KMS-11 (cell line): ENCODE data around the gene PHF21B.

Experiments used
- H2AFZ ChIP-seq: fragments of 200-600 bp; sonication (generic); 2 replicates; pipeline ENCODE4 v1.6.1; 2016; ENCODE audit warnings: antibody characterized with exemption, mixed run types, low read depth
- H3K27ac ChIP-seq: fragments of 200-600 bp; sonication (generic); 2 replicates; pipeline ENCODE4 v1.6.1; 2016; ENCODE audit warnings: mild to moderate bottlenecking, mixed run types
- H3K27me3 ChIP-seq: fragments of 200-600 bp; sonication (generic); 2 replicates; pipeline ENCODE4 v1.6.1; 2017; ENCODE audit warnings: mild to moderate bottlenecking, low read depth, mixed run types, moderate library complexity; ENCODE audit not compliant: insufficient read depth
- H3K36me3 ChIP-seq: fragments of 200-600 bp; sonication (generic); 2 replicates; pipeline ENCODE4 v1.6.1; 2017; ENCODE audit warnings: mild to moderate bottlenecking, mixed run types; ENCODE audit not compliant: insufficient read depth
- H3K4me1 ChIP-seq: fragments of 200-600 bp; sonication (generic); 2 replicates; pipeline ENCODE4 v1.6.1; 2016; ENCODE audit warnings: mild to moderate bottlenecking, low read depth, mixed run types; ENCODE audit not compliant: poor library complexity, severe bottlenecking
- H3K4me2 ChIP-seq: fragments of 200-600 bp; sonication (generic); 2 replicates; pipeline ENCODE4 v1.7.0; 2016; ENCODE audit warnings: mild to moderate bottlenecking, mixed run types
- H3K4me3 ChIP-seq: fragments of 200-600 bp; sonication (generic); IDR thresholded peaks from 2 replicates; pipeline ENCODE4 v1.6.1; 2017; ENCODE audit warnings: low read depth, low read length, mixed read lengths; ENCODE audit not compliant: insufficient read depth
- H3K79me2 ChIP-seq: fragments of 200-600 bp; sonication (generic); 2 replicates; pipeline ENCODE4 v1.6.1; 2016; ENCODE audit warnings: low read depth, mixed run types; ENCODE audit not compliant: insufficient read depth
- H3K9ac ChIP-seq: fragments of 200-600 bp; sonication (generic); 2 replicates; pipeline ENCODE4 v1.6.1; 2016; ENCODE audit warnings: mild to moderate bottlenecking, mixed run types
- H4K20me1 ChIP-seq: fragments of 200-600 bp; sonication (generic); 2 replicates; pipeline ENCODE4 v1.6.1; 2016; ENCODE audit warnings: mild to moderate bottlenecking, mixed run types; ENCODE audit not compliant: insufficient read depth
- TF ChIP-seq, protein P1 (sequence below): fragments of 200-600 bp; sonication (generic); conservative IDR thresholded peaks from 2 replicates; pipeline ENCODE4 v1.6.1; 2017; ENCODE audit warnings: low read depth, mild to moderate bottlenecking, antibody characterized with exemption, low read length, moderate library complexity, mixed read lengths

Gene PHF21B

DNA sequence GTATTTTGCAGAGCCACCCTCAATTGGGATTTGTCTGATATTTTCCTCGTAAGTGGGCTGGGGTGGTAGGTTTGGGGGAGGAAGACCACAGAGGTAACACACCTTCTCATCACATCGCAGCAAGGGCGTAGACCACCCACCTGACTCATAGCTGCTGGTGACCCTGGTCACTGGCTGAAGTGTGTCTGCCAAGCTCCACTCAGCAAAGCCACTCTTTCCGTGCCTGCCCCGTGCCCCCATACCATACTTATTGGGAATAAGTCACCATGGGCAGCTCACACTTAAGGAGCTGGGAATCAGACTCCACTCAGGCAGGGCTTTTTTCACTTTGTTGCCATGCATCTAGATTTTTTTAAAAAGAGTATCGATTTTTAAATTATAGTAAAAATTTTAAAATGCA, 111.6 kb downstream of the PHF21B start:
- no peaks in the 10 kb centered on the region for H3K4me1 ChIP-seq
- H2AFZ ChIP-seq, result no peak overlapping the region
- H3K4me3 ChIP-seq, result no peak overlapping the region
- no peaks in the 10 kb centered on the region for H3K79me2 ChIP-seq
- no peaks in the 10 kb centered on the region; the same call in 1 of the 2 replicates for H3K27me3 ChIP-seq
- H4K20me1 ChIP-seq, result no peaks in the 10 kb centered on the region
- no peaks in the 10 kb centered on the region for H3K36me3 ChIP-seq
- TF ChIP-seq, protein P1, sequence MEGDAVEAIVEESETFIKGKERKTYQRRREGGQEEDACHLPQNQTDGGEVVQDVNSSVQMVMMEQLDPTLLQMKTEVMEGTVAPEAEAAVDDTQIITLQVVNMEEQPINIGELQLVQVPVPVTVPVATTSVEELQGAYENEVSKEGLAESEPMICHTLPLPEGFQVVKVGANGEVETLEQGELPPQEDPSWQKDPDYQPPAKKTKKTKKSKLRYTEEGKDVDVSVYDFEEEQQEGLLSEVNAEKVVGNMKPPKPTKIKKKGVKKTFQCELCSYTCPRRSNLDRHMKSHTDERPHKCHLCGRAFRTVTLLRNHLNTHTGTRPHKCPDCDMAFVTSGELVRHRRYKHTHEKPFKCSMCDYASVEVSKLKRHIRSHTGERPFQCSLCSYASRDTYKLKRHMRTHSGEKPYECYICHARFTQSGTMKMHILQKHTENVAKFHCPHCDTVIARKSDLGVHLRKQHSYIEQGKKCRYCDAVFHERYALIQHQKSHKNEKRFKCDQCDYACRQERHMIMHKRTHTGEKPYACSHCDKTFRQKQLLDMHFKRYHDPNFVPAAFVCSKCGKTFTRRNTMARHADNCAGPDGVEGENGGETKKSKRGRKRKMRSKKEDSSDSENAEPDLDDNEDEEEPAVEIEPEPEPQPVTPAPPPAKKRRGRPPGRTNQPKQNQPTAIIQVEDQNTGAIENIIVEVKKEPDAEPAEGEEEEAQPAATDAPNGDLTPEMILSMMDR, result no peak
- no peak overlapping the region for H3K27ac ChIP-seq
- no peak overlapping the region for H3K4me2 ChIP-seq
- no peak overlapping the region for H3K9ac ChIP-seq

DNA sequence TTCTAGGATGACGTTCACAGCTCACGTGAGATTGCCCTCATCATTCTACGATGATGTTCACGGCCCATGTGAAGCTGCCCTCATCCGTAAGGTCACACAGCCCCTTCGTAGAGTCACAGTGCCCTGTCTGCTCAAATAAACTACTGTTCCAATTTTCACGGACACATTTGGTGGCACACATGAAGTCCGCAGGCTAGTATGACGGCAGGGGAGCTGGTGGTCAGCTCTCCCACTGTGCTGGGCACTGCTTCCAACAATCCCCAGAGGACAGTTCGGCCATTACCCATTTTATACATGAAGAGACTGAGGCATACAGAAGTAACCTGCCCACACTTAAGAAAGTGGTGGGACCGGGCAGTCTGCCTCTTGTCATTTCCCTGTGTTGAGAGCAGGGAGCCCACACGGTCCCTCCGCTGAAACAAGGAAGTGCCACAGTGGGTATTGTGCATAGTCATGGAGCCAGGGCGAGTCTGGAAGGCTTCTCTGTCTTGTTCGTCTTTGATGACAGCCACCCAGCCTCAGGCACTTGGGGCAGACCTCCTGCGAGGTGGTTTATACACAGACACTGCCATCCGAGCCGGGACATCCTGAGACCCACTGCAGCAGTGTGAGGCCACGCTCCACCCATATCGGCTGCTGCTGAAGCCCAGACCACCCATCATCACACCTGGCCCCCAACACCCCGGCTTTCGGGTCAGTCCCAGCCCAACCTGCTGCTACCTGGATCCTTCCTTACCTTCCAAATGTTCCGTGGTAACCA, 114.3 kb downstream of the PHF21B start:
- no peak overlapping the region for H3K4me2 ChIP-seq
- no peaks in the 10 kb centered on the region for H4K20me1 ChIP-seq
- no peaks in the 10 kb centered on the region for H3K79me2 ChIP-seq
- H2AFZ ChIP-seq, result no peak overlapping the region
- H3K4me1 ChIP-seq, result no peaks in the 10 kb centered on the region
- TF ChIP-seq, protein P1, result no peak
- no peaks in the 10 kb centered on the region for H3K36me3 ChIP-seq
- H3K4me3 ChIP-seq, result no peak overlapping the region
- no peak overlapping the region for H3K27ac ChIP-seq
- no peak overlapping the region for H3K9ac ChIP-seq
- H3K27me3 ChIP-seq, result no peaks in the 10 kb centered on the region; the same call in 1 of the 2 replicates

DNA sequence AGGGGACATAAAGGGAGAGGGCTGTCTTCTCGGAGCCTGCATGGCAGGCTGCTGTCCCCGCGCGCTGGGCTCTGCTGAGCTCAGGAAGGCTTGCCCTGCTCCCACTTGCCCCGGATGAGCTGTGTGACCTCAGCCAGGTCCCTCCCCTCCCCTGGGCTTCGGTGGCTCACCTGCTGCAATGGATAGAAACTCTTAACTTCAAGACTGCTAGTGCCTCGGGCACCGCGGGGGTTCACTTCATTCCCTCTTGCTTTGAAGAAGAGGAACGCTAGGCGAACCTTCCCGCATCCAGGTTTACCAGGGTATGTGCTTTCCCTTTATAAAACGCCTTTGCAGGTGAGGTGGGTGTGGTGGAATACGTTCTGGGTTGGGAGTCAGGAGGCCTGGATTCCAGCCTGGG, 115.0 kb downstream of the PHF21B start:
- no peak overlapping the region for H2AFZ ChIP-seq
- H3K4me2 ChIP-seq, result no peak overlapping the region
- H4K20me1 ChIP-seq, result no peaks in the 10 kb centered on the region
- no peak overlapping the region for H3K27ac ChIP-seq
- no peaks in the 10 kb centered on the region; the same call in 1 of the 2 replicates for H3K27me3 ChIP-seq
- H3K4me1 ChIP-seq, result no peaks in the 10 kb centered on the region
- H3K4me3 ChIP-seq, result no peak overlapping the region
- TF ChIP-seq, protein P1, result no peak
- no peaks in the 10 kb centered on the region for H3K79me2 ChIP-seq
- no peak overlapping the region for H3K9ac ChIP-seq
- H3K36me3 ChIP-seq, result no peaks in the 10 kb centered on the region

DNA sequence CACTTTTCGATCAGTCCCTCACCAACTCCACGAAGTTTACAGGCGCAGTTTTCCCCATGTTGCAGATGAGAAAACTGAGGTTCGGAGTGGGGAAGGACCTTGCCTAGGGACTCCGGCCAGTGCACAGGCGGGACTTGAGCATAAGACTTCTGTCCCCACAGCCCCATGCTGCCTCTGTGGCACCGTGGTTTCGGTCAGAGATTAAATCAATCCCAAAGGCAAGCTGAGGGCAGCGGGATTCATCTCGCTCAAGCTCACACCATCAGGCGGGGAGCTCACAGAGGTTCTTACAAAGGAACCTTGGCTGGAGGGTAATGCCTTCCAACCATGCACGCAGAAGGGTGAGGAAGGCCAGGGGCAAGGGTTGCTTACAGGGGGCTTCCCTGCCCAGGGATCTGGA, 115.5 kb downstream of the PHF21B start:
- H3K27me3 ChIP-seq, result no peaks in the 10 kb centered on the region; the same call in 1 of the 2 replicates
- no peak overlapping the region for H3K4me2 ChIP-seq
- no peak overlapping the region for H2AFZ ChIP-seq
- no peaks in the 10 kb centered on the region for H3K4me1 ChIP-seq
- H4K20me1 ChIP-seq, result no peaks in the 10 kb centered on the region
- no peak overlapping the region for H3K4me3 ChIP-seq
- no peaks in the 10 kb centered on the region for H3K36me3 ChIP-seq
- H3K9ac ChIP-seq, result no peak overlapping the region
- no peaks in the 10 kb centered on the region for H3K79me2 ChIP-seq
- no peak overlapping the region for H3K27ac ChIP-seq
- TF ChIP-seq, protein P1, result no peak
